Hepatocyte (in vitro differentiated cells): ENCODE results near the gene TRPM2. TPM values are rescaled to one million over a fixed set of nuclear protein-coding genes. Genes with fewer than 3 reads are reported as not detected.

Experiments
- DNase-seq: peaks from one replicate; pipeline ENCODE4 v3.0.0-alpha.2; 2016; ENCODE audit warnings: low spot score
- H2AFZ ChIP-seq: fragments of 200-600 bp; sonication (generic); 2 replicates; pipeline ENCODE4 v1.6.0; 2016; ENCODE audit warnings: antibody characterized with exemption, mild to moderate bottlenecking
- H3K27ac ChIP-seq: fragments of 200-600 bp; sonication (generic); 2 replicates; pipeline ENCODE4 v1.5.1; 2016; ENCODE audit warnings: mild to moderate bottlenecking
- H3K27me3 ChIP-seq: fragments of 200-600 bp; sonication (generic); 2 replicates; pipeline ENCODE4 v1.6.1; 2016
- H3K36me3 ChIP-seq: fragments of 200-600 bp; sonication (generic); replicated peaks from 2 replicates; pipeline ENCODE4 v1.5.1; 2016; ENCODE audit warnings: low read depth; ENCODE audit not compliant: insufficient read depth
- H3K4me1 ChIP-seq: fragments of 200-600 bp; sonication (generic); 2 replicates; pipeline ENCODE4 v1.5.1; 2016; ENCODE audit warnings: mild to moderate bottlenecking, moderate library complexity; ENCODE audit not compliant: insufficient read depth
- H3K4me2 ChIP-seq: fragments of 200-600 bp; sonication (generic); 2 replicates; pipeline ENCODE4 v1.6.0; 2016
- H3K4me3 ChIP-seq: fragments of 200-600 bp; sonication (generic); 2 replicates; pipeline ENCODE4 v1.5.1; 2016; ENCODE audit warnings: mild to moderate bottlenecking
- H3K79me2 ChIP-seq: fragments of 200-600 bp; sonication (generic); 2 replicates; pipeline ENCODE4 v1.6.0; 2017; ENCODE audit warnings: mild to moderate bottlenecking
- H3K9me2 ChIP-seq: fragments of 200-600 bp; sonication (generic); replicated peaks from 2 replicates; pipeline ENCODE4 v1.6.0; 2017; ENCODE audit warnings: mild to moderate bottlenecking; ENCODE audit not compliant: insufficient read depth
- H3K9me3 ChIP-seq: fragments of 200-600 bp; sonication (generic); 2 replicates; pipeline ENCODE4 v1.5.1; 2016; ENCODE audit warnings: low read depth, mild to moderate bottlenecking
- H4K20me1 ChIP-seq: fragments of 200-600 bp; sonication (generic); 2 replicates; pipeline ENCODE4 v1.6.0; 2016; ENCODE audit warnings: mild to moderate bottlenecking; ENCODE audit not compliant: insufficient read depth, poor library complexity, severe bottlenecking
- CTCF ChIP-seq: fragments of 200-600 bp; sonication (generic); IDR thresholded peaks from 2 replicates; pipeline ENCODE4 v1.5.1; 2016; ENCODE audit warnings: antibody characterized with exemption, mild to moderate bottlenecking; ENCODE audit not compliant: poor library complexity
- EZH2 ChIP-seq: fragments of 200-600 bp; sonication (generic); IDR thresholded peaks from 2 replicates; pipeline ENCODE4 v1.6.1; 2016; ENCODE audit warnings: antibody characterized with exemption, mild to moderate bottlenecking, borderline replicate concordance
- EZH2phosphoT487 ChIP-seq: fragments of 200-600 bp; sonication (generic); IDR thresholded peaks from one replicate; pipeline ENCODE4 v1.6.1; 2018; ENCODE audit warnings: antibody characterized with exemption, mild to moderate bottlenecking, low read depth, moderate library complexity; ENCODE audit not compliant: unreplicated experiment, severe bottlenecking
- WGBS: methylation state at CpG from one replicate; pipeline ENCODE4 v1.1.6; 2016; ENCODE audit warnings: low lambda C conversion rate; ENCODE audit errors: missing lambda C conversion rate; 5-methylcytosine and 5-hydroxymethylcytosine counted together
- polyA plus RNA-seq: library from polyadenylated mRNA; unstranded; fragments of >200 nt; fragmentation: Nextera tagmentation; extraction: Ambion mirVana; gene quantifications from 2 replicates; pipeline ENCODE4 v1.2.1, GENCODE V29; 2016
- total RNA-seq: library from RNA; depleted of rRNA; stranded (reverse); fragments of >200 nt; gene quantifications from 2 replicates; pipeline ENCODE4 v1.2.3, GENCODE V29; 2014

Gene TRPM2
- total and polyA plus RNA-seq, 2 experiments from 2014 or later, result 0.25 to 0.50 TPM

- WGBS, result 93% methylated on average over 8 of the region's 11 CpGs
- no peak for TF ChIP-seq EZH2
- no peak for TF ChIP-seq CTCF
- no peak for TF ChIP-seq EZH2phosphoT487
- H2AFZ ChIP-seq, result no peak overlapping the region
- peaks cover 5% of the 10 kb centered on the region for H3K4me1 ChIP-seq
- H3K9me3 ChIP-seq, result no peaks in the 10 kb centered on the region
- no peak for DNase-seq
- no peaks in the 10 kb centered on the region for H3K79me2 ChIP-seq
- no peaks in the 10 kb centered on the region for H3K36me3 ChIP-seq
- H3K27ac ChIP-seq, result no peak overlapping the region
- H3K9me2 ChIP-seq, result no peaks in the 10 kb centered on the region
- no peak overlapping the region for H3K4me3 ChIP-seq
- no peaks in the 10 kb centered on the region for H4K20me1 ChIP-seq
- H3K4me2 ChIP-seq, result no peak overlapping the region
- H3K27me3 ChIP-seq, result no peaks in the 10 kb centered on the region
Observed at GRCh38 chr21:44462834-44463200, 109.4 kb downstream of the TRPM2 start.

GRCh38 chr21:44463724-44464123 lies 110.3 kb downstream of the TRPM2 start:
- Histone ChIP-seq H3K27me3 (no peaks in the 10 kb centered on the region), H3K79me2 (no peaks in the 10 kb centered on the region), H3K9me3 (no peaks in the 10 kb centered on the region), H3K36me3 (no peaks in the 10 kb centered on the region), H3K4me3 (no peak overlapping the region), H3K4me1 (peaks cover 2% of the 10 kb centered on the region), H2AFZ (no peak overlapping the region), H3K27ac (no peak overlapping the region), H4K20me1 (no peaks in the 10 kb centered on the region), H3K9me2 (no peaks in the 10 kb centered on the region), H3K4me2 (no peak overlapping the region)
- DNase-seq, result no peak
- TF ChIP-seq EZH2 (no peak), EZH2phosphoT487 (no peak), CTCF (no peak)
- 86% methylated on average over 30 of the region's 30 CpGs for WGBS

GRCh38 chr21:44464351-44464750 lies 110.9 kb downstream of the TRPM2 start:
- Histone ChIP-seq H4K20me1 (no peaks in the 10 kb centered on the region), H2AFZ (no peak overlapping the region), H3K79me2 (no peaks in the 10 kb centered on the region), H3K27me3 (no peaks in the 10 kb centered on the region), H3K4me3 (no peak overlapping the region), H3K27ac (no peak overlapping the region), H3K4me1 (no peaks in the 10 kb centered on the region), H3K4me2 (no peak overlapping the region), H3K9me2 (no peaks in the 10 kb centered on the region), H3K36me3 (no peaks in the 10 kb centered on the region), H3K9me3 (no peaks in the 10 kb centered on the region)
- DNase-seq, result no peak
- WGBS, result 90% methylated on average over 12 of the region's 12 CpGs
- no peak for TF ChIP-seq EZH2phosphoT487
- TF ChIP-seq CTCF, result no peak
- no peak for TF ChIP-seq EZH2
